GM18873 (cell line): Measurements from ENCODE around the gene SUFU.

ENCODE experiments used
- ATAC-seq: cut with Tn5 transposase; IDR thresholded peaks from one replicate; pipeline ENCODE4 v1.9.1; 2021; ENCODE audit warnings: mild to moderate bottlenecking, moderate library complexity, moderate number of reproducible peaks; ENCODE audit not compliant: unreplicated experiment, low FRiP score

The SUFU gene

GRCh38 chr10:102586858-102587257 is 83.1 kb downstream of the SUFU start:
- no peak for ATAC-seq

GRCh38 chr10:102588875-102589274 is 85.1 kb downstream of the SUFU start:
- no peak for ATAC-seq

- no peak for ATAC-seq
Measured at GRCh38 chr10:102593074-102593803, 89.5 kb downstream of the SUFU start.

- no peak for ATAC-seq
Measured at GRCh38 chr10:102593804-102594079, 90.0 kb downstream of the SUFU start.

- no peak for ATAC-seq
Measured at GRCh38 chr10:102595293-102595692, 91.5 kb downstream of the SUFU start.

- no peak for ATAC-seq
Measured at GRCh38 chr10:102595897-102596296, 92.1 kb downstream of the SUFU start.

GRCh38 chr10:102596506-102596971 is 92.8 kb downstream of the SUFU start:
- ATAC-seq, result no peak

- no peak for ATAC-seq
Measured at GRCh38 chr10:102597131-102597991, 93.6 kb downstream of the SUFU start.

GRCh38 chr10:102598243-102598642 is 94.5 kb downstream of the SUFU start:
- ATAC-seq, result no peak

GRCh38 chr10:102599565-102600327 is 96.0 kb downstream of the SUFU start:
- no peak for ATAC-seq

- no peak for ATAC-seq
Measured at GRCh38 chr10:102600816-102601215, 97.0 kb downstream of the SUFU start.

- ATAC-seq, result no peak
Measured at GRCh38 chr10:102601639-102602038, 97.9 kb downstream of the SUFU start.

GRCh38 chr10:102602272-102603045 is 98.7 kb downstream of the SUFU start:
- no peak for ATAC-seq

- ATAC-seq, result no peak
Measured at GRCh38 chr10:102603946-102604345, 100.2 kb downstream of the SUFU start.

GRCh38 chr10:102604439-102604841 is 100.7 kb downstream of the SUFU start:
- no peak for ATAC-seq

- no peak for ATAC-seq
Measured at GRCh38 chr10:102605712-102606111, 101.9 kb downstream of the SUFU start.

- no peak for ATAC-seq
Measured at GRCh38 chr10:102608487-102608886, 104.7 kb downstream of the SUFU start.

GRCh38 chr10:102610441-102610887 is 106.7 kb downstream of the SUFU start:
- no peak for ATAC-seq

- ATAC-seq, result no peak
Measured at GRCh38 chr10:102611514-102612087, 107.8 kb downstream of the SUFU start.

GRCh38 chr10:102612964-102613275 is 109.1 kb downstream of the SUFU start:
- ATAC-seq, result no peak
